GM18867 (cell line): ENCODE results near the gene ZBTB44.
"Not testable (repeated sequence)": the region's sequence is repeated elsewhere in the genome, so short reads cannot be mapped to it uniquely, and the experiment has no call there.

Experiments
- ATAC-seq: cut with Tn5 transposase; IDR thresholded peaks from one replicate; pipeline ENCODE4 v1.9.1; 2021; ENCODE audit warnings: mild to moderate bottlenecking, moderate library complexity; ENCODE audit not compliant: unreplicated experiment

Gene ZBTB44

DNA sequence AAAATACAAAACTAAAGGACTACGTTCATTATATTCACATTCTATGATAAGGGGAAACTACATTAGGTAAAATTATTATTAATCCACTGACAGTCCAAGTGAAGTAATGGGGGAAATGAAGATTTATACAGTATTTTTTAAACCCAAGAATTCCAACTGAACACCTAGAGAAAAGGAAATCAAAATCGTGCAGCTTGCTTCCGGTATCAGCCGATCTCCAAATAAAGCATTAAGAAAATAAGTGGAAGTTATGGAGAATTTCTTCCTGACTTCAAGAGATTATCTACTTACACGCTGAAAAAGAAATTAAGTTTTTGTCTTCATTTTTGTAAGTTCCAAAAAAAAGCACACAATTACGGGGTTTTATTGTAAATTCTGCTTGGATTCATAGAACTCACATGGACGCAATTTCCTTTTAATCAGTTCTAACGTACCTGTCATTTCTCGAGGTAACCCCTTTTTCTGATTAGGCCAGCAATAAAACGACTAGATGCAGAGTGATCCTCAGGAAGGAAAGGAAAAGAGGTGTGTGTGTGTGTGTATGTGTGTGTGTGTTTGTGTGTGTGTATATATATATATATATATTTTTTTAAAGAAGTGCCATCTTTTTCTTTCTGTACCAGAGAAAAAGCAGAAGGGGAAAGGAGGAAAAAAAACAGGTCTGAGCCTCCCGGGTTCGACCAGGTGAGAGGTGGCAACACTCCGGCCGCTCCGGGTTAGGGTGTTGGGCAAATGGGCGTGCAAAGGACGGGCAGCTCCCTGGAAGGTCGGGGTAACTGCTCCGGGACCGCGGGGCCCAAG is 1.1 kb downstream of the ZBTB44 start:
- no peak for ATAC-seq

DNA sequence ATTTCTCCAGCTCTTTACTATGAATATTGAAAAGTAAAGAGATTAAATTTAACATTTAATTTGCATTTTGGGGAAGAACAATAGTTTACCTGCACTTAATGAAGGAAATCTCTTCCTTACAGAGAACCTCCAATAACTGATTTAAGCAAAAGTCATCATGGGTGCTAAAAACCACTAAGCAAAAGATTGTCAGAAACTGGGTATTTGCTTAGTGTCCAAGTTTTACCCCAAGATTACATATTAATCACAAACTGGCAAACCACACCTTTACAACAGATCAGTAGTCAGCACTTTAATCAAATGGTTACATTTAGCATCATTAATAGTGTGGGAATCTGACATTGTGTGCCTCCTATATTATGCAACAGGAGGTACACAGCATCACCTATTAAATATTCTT is 2.7 kb downstream of the ZBTB44 start:
- no peak for ATAC-seq

DNA sequence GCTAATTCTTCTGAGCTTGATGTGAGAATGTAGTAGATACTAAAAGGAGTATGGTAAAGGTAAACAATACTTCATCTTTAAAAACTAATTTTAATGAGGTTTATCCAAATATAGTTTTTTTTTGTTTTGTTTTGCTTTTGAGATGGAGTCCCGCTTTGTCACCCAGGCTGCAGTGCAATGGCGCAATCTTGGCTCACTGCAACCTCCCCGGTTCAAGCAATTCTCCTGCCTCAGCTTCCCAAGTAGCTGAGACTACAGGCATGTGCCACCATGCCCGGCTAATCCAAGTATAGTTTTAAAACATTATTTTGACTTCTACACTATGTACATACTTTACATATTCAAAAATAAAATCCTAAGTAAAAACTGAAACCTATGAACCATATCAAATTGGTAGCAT is 4.1 kb downstream of the ZBTB44 start:
- no peak for ATAC-seq

DNA sequence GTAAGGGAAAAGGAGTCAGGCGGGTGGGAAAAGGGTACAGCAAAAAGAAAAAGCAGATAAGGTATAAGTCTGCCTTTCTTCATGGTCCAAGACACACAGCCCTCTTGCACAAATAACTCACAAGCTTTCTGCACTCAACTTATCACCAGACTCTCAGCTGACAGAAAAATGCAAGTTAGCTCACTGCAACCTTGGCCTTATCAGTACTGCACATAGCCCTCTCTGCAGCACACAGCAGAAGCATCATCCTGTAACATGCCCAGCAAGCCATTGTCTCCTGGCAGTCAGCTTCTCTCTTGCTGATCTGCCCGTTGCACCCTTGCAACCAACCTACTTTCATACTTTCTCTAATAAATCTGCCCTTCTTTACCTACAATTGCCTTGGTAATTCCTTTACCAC is 5.8 kb downstream of the ZBTB44 start:
- ATAC-seq = no peak

DNA sequence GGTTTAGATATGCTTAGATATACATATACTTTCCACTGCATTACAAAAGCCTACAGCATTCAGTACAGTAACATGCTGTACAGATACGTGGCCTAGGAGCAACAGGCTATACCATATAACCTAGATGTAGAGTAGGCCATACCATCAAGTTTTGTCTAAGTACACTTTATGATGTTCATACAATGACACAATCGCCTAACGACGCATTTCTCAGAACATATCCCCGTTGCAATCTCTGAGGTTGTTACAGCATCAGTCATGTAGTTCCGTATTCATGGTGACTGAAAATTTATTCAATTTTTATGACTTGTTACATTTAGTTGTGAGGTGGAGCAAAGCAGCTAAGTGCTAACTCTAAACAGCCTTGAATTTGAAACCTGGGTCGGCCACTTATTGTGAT is 6.7 kb downstream of the ZBTB44 start:
- no peak for ATAC-seq

DNA sequence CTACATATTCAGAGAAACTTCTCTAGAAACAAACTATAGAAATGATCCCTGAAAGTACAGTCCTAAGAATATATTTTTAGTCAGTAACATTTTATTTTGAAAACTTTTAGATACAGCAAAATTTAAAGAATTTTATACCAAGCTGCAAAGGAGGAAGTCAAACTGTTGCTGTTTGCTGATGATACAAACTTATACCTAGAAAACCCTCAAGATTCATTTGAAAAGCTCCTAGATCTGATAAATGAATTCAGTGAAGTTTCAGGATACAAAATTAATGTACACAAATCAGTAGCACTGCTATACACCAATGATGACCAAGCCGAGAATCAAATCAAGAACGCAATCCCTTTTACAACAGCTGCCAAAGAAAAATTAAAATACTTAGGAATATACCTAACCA is 10.1 kb downstream of the ZBTB44 start:
- ATAC-seq = no peak

DNA sequence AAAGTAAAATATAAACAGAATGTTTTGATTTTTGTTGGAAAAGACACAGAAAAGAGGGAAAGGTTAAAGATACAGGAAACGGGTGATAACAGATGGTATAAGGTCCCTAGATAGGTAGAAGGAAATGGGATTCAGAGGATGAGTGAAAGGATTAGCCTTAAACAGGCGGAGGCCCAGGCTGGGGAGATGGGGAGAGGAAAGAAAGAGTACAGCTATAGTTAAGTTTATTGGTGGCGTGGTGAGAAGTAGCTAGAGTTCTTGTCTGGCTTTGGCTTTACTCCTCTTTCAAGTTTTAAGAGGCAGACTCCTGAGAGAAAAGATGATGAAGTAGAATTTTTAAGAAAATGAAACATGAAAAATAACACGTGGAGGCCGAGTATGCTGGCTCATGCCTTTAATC is 13.7 kb downstream of the ZBTB44 start:
- ATAC-seq = no peak

DNA sequence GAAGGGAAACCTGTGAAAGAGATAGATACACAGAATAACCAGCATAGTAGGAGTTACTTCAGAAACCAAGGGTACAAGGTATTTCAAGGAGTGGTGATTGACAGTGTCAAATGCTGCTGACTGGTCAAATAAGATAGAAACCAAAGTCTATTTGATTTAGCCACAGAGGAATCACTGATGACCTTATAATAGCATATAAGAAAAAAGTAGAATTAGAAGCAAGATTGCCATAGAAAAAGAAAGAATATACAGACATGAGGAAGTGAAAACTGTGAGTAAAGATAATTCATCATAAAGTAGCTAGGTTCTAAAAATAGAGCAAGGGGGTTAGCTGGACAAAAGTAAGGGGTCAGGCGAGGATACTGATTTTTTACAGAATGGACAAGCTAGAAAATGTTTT is 14.2 kb downstream of the ZBTB44 start:
- peak; percentile 52 for ATAC-seq

DNA sequence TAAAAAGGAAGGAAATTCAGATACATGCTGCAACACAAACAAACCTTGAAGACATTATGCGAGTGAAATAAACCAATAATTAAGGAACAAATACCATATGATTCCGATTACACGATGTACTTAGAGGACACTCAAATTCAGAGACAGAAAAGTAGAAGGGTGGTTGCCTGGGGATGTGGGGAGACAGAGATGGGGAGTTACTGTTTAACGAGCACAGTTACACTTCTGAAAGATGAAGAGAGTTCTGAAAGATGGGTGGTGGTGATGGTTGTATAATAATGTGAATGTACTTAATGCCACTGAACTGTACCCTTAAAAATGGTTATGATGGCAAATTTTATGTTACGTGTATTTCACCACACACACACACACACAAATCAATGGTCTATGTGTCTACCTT is 14.7 kb downstream of the ZBTB44 start:
- no peak for ATAC-seq

DNA sequence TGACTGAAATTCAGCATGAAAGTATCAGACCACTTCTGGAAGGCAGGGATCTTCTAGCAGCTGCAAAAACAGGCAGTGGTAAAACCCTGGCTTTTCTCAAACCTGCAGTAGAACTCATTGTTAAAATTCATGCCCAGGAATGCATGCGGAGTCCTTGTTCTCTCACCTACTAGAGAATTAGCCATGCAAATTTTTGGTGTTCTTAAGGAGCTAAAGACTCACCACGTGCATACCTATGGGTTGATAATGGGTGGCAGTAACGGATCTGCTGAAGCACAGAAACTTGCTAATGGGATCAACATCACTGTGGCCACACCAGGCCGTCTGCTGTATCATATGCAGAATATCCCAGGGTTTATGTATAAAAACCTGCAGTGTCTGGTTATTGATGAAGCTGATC is 19.1 kb downstream of the ZBTB44 start:
- no peak for ATAC-seq

DNA sequence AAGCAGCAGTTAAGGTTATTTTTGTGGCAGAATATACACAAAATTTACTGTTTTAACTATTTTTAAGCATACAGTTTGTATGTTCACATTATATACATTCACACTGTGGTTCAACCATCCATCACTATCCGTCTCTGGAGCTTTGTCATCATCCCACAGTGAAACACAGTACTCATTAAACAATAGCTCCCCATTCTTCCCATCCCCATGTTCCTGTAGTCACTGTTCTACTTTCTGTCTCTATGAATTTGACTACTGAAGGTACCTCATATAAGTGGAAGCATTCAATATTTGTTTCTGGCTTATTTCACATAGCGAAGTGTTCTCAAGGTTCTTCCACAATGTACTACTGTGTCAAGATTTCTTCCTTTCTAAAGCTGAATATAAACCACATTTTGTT is 32.6 kb downstream of the ZBTB44 start:
- no peak for ATAC-seq

DNA sequence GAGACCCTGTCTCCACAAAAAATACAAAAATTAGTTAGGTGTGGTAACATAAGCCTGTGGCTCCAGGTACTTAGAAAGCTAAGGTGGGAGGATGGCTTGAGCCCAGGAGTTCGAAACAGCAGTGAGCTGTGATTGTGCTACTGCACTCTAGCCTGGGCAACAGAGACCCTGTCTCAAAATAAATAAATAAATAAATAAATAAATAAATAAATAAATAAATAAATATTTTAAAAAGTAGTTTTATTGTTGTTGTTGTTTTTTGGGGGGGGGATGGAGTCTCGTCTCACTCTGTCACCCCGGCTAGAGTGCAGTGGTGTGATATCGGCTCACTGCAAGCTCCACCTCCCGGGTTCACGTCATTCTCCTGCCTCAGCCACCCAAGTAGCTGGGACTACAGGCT is 33.4 kb downstream of the ZBTB44 start:
- not testable (repeated sequence) for ATAC-seq

DNA sequence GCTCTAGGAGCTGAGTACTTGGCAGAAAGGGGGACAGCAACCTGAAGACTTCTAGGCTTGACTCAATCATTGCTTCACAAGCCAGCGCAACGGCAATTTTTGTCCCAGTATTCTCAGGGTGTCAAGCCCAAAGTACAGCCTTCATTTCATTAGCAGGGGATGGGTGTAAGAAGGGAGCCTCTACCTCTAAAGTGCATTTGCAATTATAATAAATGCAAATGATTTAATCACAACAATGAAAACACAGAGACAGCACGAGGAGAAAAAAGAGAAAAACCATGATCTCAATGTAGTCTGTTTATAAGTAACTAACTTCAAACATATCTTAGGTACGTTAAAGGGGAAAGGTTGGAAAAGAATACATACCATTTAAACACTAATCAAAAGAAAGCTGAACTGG is 34.7 kb downstream of the ZBTB44 start:
- ATAC-seq = no peak

DNA sequence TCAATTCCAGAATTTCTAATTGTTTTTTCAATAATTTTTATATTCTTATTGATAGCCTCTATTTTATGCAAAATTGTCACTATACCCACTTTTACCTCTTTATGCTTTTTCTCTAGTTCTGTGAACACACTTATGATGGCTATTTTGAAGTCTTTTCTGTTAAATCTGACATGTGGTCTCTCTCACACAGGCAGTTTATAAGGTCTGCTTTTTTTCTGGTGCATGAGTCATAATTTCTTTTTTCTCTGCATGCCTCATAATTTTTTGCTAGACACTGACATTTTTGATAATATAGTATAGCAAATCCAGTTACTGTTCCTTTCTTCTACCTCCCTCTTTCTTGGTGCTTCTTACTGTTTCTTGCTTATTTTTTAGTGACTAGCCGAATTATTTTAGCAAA is 36.0 kb downstream of the ZBTB44 start:
- ATAC-seq = no peak

DNA sequence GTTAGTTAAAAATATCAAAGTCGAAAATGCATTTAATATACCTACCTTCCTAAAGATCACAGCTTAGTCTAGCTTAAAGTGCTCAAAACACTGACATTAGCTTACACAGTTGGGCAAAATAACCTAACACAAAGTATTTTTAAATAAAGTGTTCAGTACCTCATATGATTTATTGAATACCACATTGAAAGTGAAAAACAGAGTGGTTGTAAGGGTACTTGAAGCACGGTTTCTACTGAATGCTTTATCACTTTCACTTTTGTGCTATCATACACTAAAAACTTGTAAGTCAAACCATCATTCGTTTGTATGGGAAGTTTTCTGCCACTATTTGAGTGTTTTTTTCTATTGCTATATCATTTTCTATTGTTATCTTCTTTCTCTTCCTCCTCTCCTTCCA is 36.6 kb downstream of the ZBTB44 start:
- ATAC-seq = peak; percentile 71

DNA sequence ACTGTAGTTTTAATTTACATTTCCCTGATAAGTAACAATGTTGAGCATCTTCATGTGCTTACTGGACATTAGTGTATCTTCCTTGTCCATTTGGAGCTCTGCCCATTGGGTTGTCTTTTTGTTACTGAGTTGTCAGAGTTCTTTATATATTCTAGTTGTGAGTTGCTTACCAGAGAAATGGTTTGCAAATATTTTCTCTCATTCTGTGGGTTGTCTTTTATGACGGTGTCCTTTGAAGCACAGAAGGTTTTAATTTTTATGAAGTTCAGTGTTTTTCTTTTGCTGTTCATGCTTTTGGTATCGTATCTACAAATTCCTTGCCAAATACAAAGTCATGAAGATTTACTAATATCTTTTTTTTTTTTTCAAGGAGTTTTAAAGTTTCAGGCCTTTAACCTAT is 42.4 kb downstream of the ZBTB44 start:
- ATAC-seq = no peak

DNA sequence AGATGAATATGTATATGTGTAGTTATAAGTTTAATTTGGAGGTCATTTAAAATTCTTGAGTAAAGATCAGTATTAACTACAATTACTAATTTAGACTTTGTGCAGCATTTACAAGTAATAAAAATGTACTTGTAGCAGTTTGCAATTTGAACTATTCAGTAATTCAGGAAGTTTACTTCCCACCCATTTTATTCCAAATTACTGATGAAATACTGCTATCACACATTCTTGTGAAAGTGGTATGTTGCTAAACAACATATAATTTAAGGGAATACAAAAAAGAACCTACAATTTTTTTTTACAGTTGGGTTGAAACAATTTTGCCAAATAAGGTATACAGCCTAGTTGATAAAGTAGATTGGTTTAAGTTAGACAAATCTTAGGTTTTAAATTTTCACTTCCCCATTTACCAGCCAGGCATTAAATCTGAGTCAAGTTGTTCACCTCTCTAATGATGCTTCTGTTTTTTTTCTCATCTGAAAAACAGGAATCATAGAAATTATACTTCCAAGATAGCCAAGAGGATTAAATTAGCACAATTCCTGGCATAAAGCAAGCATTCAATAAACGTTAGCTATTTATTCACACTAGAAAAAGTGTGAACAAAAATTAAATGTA is 45.3 kb downstream of the ZBTB44 start:
- ATAC-seq = peak; percentile 92

DNA sequence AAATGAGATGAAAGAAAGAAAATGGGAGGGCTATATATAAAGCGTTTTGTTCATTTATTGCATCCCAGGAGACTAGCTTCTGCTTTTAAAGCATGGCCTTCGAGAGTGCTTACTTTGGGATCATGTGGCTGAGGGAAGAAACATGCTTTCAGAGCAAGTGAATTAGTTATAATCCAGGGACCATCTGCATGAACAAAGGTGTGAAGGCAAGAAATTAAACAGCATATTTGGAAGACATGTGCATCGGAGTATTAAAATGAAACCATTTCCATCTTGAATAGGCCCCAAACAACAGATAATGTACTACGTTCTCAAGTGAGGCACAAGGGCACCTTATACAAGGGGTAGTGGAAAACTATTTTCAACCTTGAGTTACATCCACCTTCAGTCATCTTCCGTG is 51.4 kb downstream of the ZBTB44 start:
- ATAC-seq = no peak

DNA sequence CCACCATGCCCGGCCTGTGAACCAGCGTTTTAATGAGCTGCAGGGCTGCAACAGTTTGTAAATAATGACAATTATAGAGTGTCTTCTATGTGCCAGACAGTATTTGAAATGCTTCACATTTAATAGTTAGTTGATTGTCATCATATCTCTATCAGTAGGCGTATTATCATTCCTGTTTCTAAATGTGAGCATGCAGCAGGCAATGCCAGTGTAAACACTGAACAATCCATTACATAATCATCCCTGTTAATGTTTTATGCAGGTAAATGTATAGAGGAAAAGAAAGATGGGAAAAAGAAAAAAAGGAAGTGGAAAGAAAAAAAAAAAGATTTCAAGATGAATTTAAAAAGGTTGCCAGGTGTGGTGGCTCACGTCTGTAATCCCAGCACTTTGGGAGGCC is 52.3 kb downstream of the ZBTB44 start:
- ATAC-seq = no peak

DNA sequence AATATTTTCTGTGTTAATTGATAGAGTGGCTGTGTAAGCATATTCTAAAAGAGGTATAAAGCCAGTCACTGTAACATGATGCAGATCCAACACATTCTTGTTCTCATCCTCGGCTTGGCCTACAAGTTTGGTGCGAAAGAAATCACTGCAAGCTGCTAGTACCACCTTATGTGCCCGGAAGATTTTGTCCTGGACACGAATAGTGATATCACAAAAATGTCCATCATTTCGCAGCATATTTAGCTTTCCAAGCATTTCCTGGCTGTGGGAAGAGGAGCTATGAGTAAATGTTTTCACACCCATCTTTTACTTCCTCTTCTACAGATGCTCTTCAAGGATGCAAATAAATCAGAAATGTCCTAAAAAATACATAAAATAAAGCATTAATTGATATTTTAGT is 53.1 kb downstream of the ZBTB44 start:
- no peak for ATAC-seq

DNA sequence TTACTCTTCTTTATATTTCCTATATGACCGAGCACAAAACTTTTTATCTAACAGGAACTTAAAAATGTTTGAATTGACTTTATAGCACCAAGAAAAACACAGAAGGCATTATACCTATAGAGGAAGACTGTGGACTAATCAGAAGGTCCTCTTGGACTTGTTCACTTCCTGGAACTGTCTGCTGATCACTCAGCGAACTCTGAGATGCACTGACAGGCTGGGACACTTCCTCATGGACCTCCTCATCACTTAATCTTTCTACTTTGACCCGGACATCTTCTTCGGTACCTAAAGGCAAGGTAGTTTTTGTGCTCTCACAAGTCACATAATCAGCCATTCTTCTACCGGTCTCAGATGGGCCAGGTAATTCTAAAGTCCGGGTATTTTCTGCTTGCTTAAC is 54.0 kb downstream of the ZBTB44 start:
- ATAC-seq = no peak

DNA sequence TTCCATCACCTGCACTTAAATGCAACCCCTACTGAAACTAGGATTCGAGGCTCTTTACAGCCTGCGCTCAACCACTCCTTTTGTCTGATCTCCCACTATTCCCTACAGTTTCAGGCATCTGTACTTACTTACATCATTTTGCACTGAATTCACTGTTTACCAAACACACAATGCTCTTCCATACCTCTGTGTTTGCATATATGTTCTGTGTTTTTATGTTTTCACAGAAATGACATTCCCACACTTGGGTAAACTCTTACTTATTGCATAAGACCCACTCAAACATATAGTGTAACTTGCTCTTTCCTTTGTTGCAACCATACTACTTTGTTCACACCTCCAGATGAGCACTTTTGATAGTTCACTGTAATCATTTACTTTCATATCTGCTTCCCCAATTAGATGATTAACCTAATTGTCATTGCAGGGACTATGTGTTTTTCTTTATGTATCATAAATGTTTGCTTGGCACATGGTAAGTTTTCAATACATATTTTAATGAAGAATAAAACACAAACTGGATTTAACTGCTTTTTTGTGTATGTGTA is 54.6 kb downstream of the ZBTB44 start:
- no peak for ATAC-seq

DNA sequence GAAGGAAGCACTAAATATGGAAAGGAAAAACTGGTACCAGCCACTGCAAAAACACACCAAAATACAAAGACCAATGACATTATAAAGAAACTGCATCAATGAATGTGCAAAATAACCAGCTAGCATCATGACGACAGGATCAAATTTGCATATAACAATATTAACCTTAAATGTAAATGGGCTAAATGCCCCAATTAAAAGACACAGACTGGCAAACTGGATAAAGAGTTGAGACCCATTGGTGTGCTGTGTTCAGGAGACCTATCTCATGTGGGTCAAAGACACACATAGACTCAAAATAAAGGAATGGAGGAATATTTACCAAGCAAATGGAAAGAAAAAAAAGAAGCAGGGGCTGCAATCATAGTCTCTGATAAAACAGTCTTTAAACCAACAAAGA is 63.0 kb downstream of the ZBTB44 start:
- not testable (repeated sequence) for ATAC-seq
